GM19452 (cell line): ENCODE measurements around the gene SH3BP2.
"Not testable (repeated sequence)": the region's sequence is repeated elsewhere in the genome, so short reads cannot be mapped to it uniquely, and the experiment has no call there.

Source experiments
- ATAC-seq: cut with Tn5 transposase; IDR thresholded peaks from one replicate; pipeline ENCODE4 v1.9.1; 2021; ENCODE audit not compliant: unreplicated experiment

The SH3BP2 gene

GRCh38 chr4:2762486-2763370 lies 30.2 kb upstream of the SH3BP2 start:
- not testable (repeated sequence) for ATAC-seq

GRCh38 chr4:2763511-2763967 lies 29.3 kb upstream of the SH3BP2 start:
- no peak for ATAC-seq

- no peak for ATAC-seq
Observed at GRCh38 chr4:2765832-2766526, 26.9 kb upstream of the SH3BP2 start.

- ATAC-seq: no peak
Observed at GRCh38 chr4:2767046-2767704, 25.7 kb upstream of the SH3BP2 start.

- no peak for ATAC-seq
Observed at GRCh38 chr4:2767705-2768074, 25.2 kb upstream of the SH3BP2 start.

GRCh38 chr4:2768124-2768523 lies 24.8 kb upstream of the SH3BP2 start:
- no peak for ATAC-seq

- no peak for ATAC-seq
Observed at GRCh38 chr4:2768921-2769336, 24.0 kb upstream of the SH3BP2 start.

GRCh38 chr4:2771264-2771663 lies 21.6 kb upstream of the SH3BP2 start:
- no peak for ATAC-seq

GRCh38 chr4:2780643-2781042 lies 12.2 kb upstream of the SH3BP2 start:
- ATAC-seq: not testable (repeated sequence)

GRCh38 chr4:2781911-2782310 lies 11.0 kb upstream of the SH3BP2 start:
- no peak for ATAC-seq

GRCh38 chr4:2783790-2784189 lies 9.1 kb upstream of the SH3BP2 start:
- no peak for ATAC-seq

- no peak for ATAC-seq
Observed at GRCh38 chr4:2785613-2786012, 7.3 kb upstream of the SH3BP2 start.

GRCh38 chr4:2786152-2786671 lies 6.7 kb upstream of the SH3BP2 start:
- no peak for ATAC-seq

- ATAC-seq: peak; percentile 3
Observed at GRCh38 chr4:2786794-2787229, 6.1 kb upstream of the SH3BP2 start.

GRCh38 chr4:2787230-2788100 lies 5.4 kb upstream of the SH3BP2 start:
- peak; percentile 69 for ATAC-seq

GRCh38 chr4:2788101-2788500 lies 4.8 kb upstream of the SH3BP2 start:
- ATAC-seq: no peak

- no peak for ATAC-seq
Observed at GRCh38 chr4:2788532-2789103, 4.3 kb upstream of the SH3BP2 start.

GRCh38 chr4:2789351-2789750 lies 3.5 kb upstream of the SH3BP2 start:
- ATAC-seq: no peak

GRCh38 chr4:2789793-2790582 lies 2.9 kb upstream of the SH3BP2 start:
- ATAC-seq: no peak
